Testis (tissue), 2 donors: ENCODE results near the gene ACBD3.

Experiments
- POLR2A ChIP-seq: fragments of 450-650 bp; IDR thresholded peaks from one replicate; pipeline ENCODE4 v1.6.1; 2017; ENCODE audit warnings: antibody characterized with exemption, mild to moderate bottlenecking, moderate library complexity
- TF ChIP-seq, protein P1 (sequence below), 3 experiments: fragments of 450-650 bp in 2 of 3; fragments of 200-600 bp in 1 of 3; sonication (generic) in 1 of 3; IDR thresholded peaks; one replicate each; pipeline ENCODE4 v1.5.1; 2016 to 2019; ENCODE audit warnings: antibody characterized with exemption in 3 of 3, mild to moderate bottlenecking in 2 of 3, moderate library complexity in 1 of 3

DNA sequence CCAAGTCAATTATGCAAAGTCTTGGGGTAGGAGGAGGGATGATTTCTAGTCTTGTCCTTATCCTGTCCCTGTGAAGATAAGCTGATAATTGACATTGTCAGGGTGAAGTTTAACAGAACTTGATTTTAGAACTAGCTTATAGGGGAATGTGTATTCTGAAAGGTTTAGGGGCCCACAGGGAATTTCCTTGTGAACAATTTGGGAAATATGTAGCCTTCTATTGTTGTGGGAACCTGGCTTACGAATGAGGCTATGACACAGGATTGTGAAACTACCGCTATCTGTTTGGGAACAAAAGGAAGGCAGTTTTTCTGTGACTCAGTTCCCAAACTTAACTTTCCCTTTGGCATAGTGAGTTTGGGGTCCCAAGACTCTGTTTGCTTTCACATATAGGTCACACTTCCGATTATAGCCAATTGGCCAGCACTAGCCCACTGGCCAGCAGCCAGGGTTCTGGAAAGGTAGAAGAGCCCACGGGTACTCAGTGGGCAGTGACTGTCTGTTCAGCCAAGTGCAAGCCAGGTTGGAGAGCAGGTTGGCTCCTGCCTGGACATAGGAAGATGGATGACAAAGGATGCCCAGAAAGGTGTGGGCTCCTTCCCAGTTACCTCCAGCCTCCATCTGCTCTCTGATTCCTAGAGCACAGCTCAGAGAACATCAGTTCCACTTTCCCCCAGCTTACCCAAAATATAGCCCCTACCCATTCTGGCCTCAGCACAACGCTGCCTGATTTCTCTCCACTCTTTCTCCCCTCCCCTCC is 88.5 kb downstream of the ACBD3 start:
- TF ChIP-seq, protein P1, sequence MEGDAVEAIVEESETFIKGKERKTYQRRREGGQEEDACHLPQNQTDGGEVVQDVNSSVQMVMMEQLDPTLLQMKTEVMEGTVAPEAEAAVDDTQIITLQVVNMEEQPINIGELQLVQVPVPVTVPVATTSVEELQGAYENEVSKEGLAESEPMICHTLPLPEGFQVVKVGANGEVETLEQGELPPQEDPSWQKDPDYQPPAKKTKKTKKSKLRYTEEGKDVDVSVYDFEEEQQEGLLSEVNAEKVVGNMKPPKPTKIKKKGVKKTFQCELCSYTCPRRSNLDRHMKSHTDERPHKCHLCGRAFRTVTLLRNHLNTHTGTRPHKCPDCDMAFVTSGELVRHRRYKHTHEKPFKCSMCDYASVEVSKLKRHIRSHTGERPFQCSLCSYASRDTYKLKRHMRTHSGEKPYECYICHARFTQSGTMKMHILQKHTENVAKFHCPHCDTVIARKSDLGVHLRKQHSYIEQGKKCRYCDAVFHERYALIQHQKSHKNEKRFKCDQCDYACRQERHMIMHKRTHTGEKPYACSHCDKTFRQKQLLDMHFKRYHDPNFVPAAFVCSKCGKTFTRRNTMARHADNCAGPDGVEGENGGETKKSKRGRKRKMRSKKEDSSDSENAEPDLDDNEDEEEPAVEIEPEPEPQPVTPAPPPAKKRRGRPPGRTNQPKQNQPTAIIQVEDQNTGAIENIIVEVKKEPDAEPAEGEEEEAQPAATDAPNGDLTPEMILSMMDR (IDR thresholded peaks at IDR 0.05) = no peak
- TF ChIP-seq POLR2A = no peak
